ENCODE results near the gene CD7.

The CD7 gene

GRCh38 chr17:82269882-82270500 is 47.4 kb downstream of the CD7 start:
- DNase-seq = no peak
- H3K27ac ChIP-seq = no peak overlapping the region
- no peak overlapping the region for H3K4me3 ChIP-seq (ENCODE audit: low read depth, low read length)
- no peaks in the 10 kb centered on the region for H3K9me3 ChIP-seq (ENCODE audit: severe bottlenecking)
- peaks cover 73% of the 10 kb centered on the region for H3K36me3 ChIP-seq
- TF ChIP-seq CTCF (IDR thresholded peaks at IDR 0.05; ENCODE audit: low read depth, low read length) = no peak
- no peaks in the 10 kb centered on the region for H3K27me3 ChIP-seq (ENCODE audit: insufficient read depth, low read depth, severe bottlenecking)

- no peaks in the 10 kb centered on the region for H3K9me3 ChIP-seq (ENCODE audit: severe bottlenecking)
- H3K27ac ChIP-seq = no peak overlapping the region
- TF ChIP-seq CTCF (IDR thresholded peaks at IDR 0.05; ENCODE audit: low read depth, low read length) = no peak
- H3K4me3 ChIP-seq (ENCODE audit: low read depth, low read length) = no peak overlapping the region
- no peaks in the 10 kb centered on the region for H3K27me3 ChIP-seq (ENCODE audit: insufficient read depth, low read depth, severe bottlenecking)
- H3K36me3 ChIP-seq = peaks cover 80% of the 10 kb centered on the region
- no peak for DNase-seq
Observed at GRCh38 chr17:82269138-82269881, 48.1 kb downstream of the CD7 start.

- Histone ChIP-seq H3K36me3 (peaks cover 95% of the 10 kb centered on the region), H3K9me3 (ENCODE audit: severe bottlenecking) (no peaks in the 10 kb centered on the region), H3K27me3 (ENCODE audit: insufficient read depth, low read depth, severe bottlenecking) (no peaks in the 10 kb centered on the region), H3K4me3 (ENCODE audit: low read depth, low read length) (no peak overlapping the region), H3K27ac (no peak overlapping the region)
- 0 out of 2 replicates have a peak, but pooled peaks have one; percentile 12 for TF ChIP-seq CTCF (IDR thresholded peaks at IDR 0.05; ENCODE audit: low read depth, low read length)
- DNase-seq = no peak
Observed at GRCh38 chr17:82267575-82268379, 49.6 kb downstream of the CD7 start.

GRCh38 chr17:82266142-82266541 is 51.3 kb downstream of the CD7 start:
- Histone ChIP-seq H3K4me3 (ENCODE audit: low read depth, low read length) (no peak overlapping the region), H3K9me3 (ENCODE audit: severe bottlenecking) (peaks cover 3% of the 10 kb centered on the region), H3K36me3 (peaks cover 97% of the 10 kb centered on the region), H3K27me3 (ENCODE audit: insufficient read depth, low read depth, severe bottlenecking) (no peaks in the 10 kb centered on the region), H3K27ac (no peak overlapping the region)
- DNase-seq = no peak
- no peak for TF ChIP-seq CTCF (IDR thresholded peaks at IDR 0.05; ENCODE audit: low read depth, low read length)
